ENCODE results near the gene LDAF1.

The LDAF1 gene

GRCh38 chr16:21197621-21198020 lies 39.1 kb downstream of the LDAF1 start:
- DNase-seq, result no peak

DNA sequence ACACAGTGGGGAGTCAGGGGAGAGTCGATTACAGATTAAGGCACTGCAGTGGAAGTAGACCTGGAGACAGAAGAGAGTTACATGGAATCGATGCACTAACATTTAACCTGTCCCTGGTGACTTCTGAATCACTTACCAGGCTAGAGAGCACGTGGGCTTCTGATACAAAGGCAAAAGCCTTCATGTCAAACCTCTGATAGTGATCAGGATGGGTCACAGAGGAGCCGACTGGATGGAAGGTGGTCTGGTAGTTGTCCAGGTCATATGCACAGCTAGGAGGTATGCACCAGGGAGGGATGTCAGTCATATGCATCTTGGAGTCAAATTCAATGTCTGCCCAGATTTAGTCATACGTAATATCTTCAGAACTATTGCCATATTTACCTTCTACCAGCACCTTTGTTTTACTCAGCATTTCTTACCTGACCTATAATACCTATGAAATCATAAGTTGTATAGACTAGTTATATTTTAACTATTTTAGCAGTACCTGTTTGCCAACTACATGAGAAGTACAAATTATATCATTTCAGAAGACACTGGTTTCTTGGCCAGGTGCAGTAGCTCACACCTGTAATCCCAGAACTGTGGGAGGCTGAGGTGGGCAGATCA lies 41.2 kb downstream of the LDAF1 start:
- DNase-seq, result no peak

GRCh38 chr16:21203155-21203797 lies 44.8 kb downstream of the LDAF1 start:
- no peak for DNase-seq

GRCh38 chr16:21205303-21205702 lies 46.8 kb downstream of the LDAF1 start:
- no peak for DNase-seq

- no peak for DNase-seq
These were observed 48.1 kb downstream of the LDAF1 start for GRCh38 chr16:21206550-21206949.

GRCh38 chr16:21208446-21209230 lies 50.2 kb downstream of the LDAF1 start:
- DNase-seq, result no peak

- DNase-seq, result no peak
These were observed 53.0 kb downstream of the LDAF1 start, which contains the start of gene ZP2 for GRCh38 chr16:21211486-21211885. Gene ZP2 (minus strand): TSS chr16:21211574. CDS start chr16:21211547, 27 bp downstream.

DNA sequence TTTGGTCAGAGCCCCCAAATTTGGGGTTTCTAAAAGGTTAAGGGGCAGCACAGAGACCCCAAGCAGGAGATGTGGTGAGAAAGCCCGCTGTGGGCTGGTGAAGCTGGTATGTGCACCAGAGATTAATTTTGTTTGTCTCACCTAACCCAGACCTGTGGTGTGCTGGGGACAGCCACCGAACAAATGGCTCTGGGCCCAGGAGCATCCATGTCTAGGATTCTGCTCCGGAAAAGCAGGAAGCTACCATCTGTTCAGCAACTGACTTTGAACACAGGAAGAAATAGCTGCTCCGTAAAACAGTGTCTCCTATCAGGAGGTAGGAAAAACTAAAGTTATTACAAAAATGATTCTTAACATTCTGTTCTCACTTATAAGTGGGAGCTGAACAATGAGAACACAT lies 55.6 kb downstream of the LDAF1 start:
- DNase-seq, result no peak

- DNase-seq, result no peak
These were observed 58.6 kb downstream of the LDAF1 start for GRCh38 chr16:21217121-21217520.

DNA sequence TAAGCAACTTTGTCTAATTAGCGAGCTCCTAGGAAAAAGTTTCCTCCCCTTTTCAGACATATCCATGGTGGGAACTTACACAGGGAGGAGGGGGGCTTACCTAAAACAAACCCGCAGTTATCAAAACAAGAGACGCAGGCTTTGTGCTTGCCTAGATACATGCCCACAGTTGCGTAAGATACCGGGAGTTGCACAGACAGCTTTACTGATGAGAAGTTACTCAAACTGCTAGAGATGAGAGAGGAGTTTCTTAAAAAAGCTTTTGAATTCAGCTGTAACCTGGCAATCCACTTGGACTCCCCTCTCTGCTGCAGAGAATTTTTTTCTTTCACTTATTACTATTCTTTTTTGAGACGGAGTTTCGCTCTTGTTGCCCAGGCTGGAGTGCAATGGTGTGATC lies 59.7 kb downstream of the LDAF1 start:
- DNase-seq, result no peak

GRCh38 chr16:21219551-21219950 lies 61.1 kb downstream of the LDAF1 start:
- no peak for DNase-seq

DNA sequence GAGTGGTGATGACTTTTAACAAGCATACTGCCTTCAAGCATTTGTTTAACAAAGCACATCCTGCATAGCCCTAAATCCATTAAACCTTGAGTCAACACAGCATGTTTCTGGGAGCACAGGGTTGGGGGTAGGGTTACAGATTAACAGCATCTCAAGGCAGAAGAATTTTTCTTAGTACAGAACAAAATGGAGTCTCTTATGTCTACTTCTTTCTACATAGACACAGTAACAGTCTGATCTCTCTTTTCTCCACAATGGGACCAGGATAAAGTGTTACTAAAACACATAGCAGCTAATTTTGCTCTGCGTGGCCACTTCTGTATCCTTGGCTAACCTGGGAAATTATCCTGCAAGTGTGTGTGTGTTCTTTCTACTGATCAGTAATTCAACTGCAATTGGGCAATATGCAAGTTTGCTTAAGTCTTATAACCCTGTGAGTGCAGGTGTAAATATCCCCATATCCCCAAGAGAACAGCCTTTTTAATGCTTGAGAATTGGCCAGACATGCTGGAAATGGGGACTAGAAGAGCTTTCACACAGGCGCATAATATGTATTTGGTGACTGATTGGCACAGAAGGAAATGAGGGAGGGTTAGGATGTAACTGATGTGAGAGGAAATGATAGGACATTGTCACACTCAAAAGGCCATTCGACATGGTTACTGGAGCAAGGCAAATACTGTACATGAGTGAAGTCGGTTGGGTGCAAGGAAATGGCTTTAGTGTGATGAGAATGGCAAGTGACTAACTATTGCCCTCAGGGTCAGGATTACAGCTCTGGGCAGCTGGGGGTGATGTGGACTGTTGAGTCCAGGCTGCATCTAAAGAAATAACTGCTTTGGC lies 64.2 kb downstream of the LDAF1 start:
- DNase-seq, result no peak

GRCh38 chr16:21223787-21224186 lies 65.3 kb downstream of the LDAF1 start:
- DNase-seq, result no peak

GRCh38 chr16:21224800-21225199 lies 66.3 kb downstream of the LDAF1 start:
- no peak for DNase-seq

- no peak for DNase-seq
These were observed 68.3 kb downstream of the LDAF1 start for GRCh38 chr16:21226749-21227148.

- no peak for DNase-seq
These were observed 69.4 kb downstream of the LDAF1 start for GRCh38 chr16:21227866-21228265.

GRCh38 chr16:21228361-21228872 lies 69.9 kb downstream of the LDAF1 start:
- DNase-seq, result no peak

Data from NCI-H524 (cell line).